ENCODE results near the gene SCUBE2. TPM values are rescaled to one million over a fixed set of nuclear protein-coding genes. Genes with fewer than 3 reads are reported as not detected.

SCUBE2 gene
- total and polyA plus RNA-seq, 2 of the 4 experiments (the other 2 are of a cell fraction) = 0.43 to 0.72 TPM

DNA sequence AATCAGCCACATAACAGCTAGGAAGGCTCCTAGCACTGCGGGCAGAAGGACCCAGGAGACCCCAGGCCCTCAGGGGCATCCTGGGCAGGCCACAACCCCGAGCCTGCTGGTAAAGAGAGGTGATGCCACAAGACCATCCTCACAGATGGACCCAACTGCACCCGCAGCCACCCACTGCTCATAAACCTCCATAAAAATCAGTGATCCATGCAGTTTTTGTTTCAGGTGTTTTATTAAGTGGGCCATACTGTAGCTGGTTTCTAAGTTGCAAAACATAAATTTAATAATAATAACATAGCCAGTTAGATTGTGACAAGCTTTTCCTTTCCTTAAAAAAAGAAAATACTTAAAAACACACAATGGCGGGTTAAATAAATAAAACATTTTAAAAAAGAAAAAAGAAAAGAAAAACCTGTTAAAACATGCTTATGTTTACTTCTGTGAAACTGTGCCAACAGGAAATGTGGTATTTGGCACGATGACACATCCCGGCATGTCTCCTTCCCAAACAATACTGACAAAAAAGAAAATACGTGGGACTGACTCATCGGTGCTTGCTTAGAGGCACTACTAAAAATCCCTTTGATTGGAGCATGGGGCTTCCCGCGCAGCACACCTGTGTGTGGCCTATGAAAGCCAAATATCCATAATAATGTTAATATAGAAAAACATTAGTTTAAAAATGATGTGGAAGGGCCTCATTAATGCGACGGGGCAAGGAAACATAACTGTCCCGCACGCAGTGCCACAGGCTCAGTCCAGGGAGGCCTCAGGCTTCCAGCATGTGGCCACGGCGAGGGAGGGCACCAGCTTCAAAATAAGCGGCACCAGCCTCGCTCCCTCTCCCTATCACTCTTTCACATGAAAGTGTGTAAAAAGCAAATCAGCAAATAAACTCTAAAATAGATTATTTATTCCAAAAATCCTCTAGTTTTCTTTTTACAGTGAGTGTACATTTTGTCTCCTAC lies 47.5 kb upstream of the SCUBE2 start:
- Histone ChIP-seq H3K27ac (ENCODE audit: insufficient read depth, low read length) (peak overlapping the region; percentile 36), H2BK20ac (ENCODE audit: low read depth, low read length) (peak overlapping the region; percentile 10; the same call in 1 of the 2 replicates), H2AFZ (replicated peaks; ENCODE audit: low read length, poor library complexity) (no peak overlapping the region), H3K36me3 (ENCODE audit: control insufficient read depth, insufficient read depth, low read length) (peaks cover 44% of the 10 kb centered on the region), H2AK9ac (replicated peaks; ENCODE audit: low read depth, low read length, poor library complexity) (peak overlapping the region; percentile 31), H3K27me3 (ENCODE audit: control insufficient read depth, insufficient read depth, low read length) (no peaks in the 10 kb centered on the region), H3K9me3 (ENCODE audit: control insufficient read depth, insufficient read depth, low read length) (no peaks in the 10 kb centered on the region), H4K5ac (ENCODE audit: low read depth, low read length) (no peak overlapping the region), H3K4me2 (ENCODE audit: low read depth, low read length) (no peak overlapping the region), H2AK5ac (ENCODE audit: low read depth, low read length) (peak overlapping the region; percentile 44), H2BK5ac (ENCODE audit: low read depth, low read length, poor library complexity, severe bottlenecking) (peak overlapping the region; percentile 49), H4K20me1 (ENCODE audit: insufficient read depth, low read length) (peaks cover 18% of the 10 kb centered on the region; the same call in 1 of the 2 replicates), H4K8ac (ENCODE audit: low read depth in 2 of 2, low read length in 2 of 2) (0 out of 4 replicates have a peak overlapping the region, but pooled peaks have one; percentile 22 to 31), H3K9me1 (ENCODE audit: insufficient read depth, low read length) (peaks cover 19% of the 10 kb centered on the region), H3K18ac (ENCODE audit: low read depth, low read length) (no peak overlapping the region), H3K4me1 (ENCODE audit: control insufficient read depth, insufficient read depth, low read length) (peaks cover 8% of the 10 kb centered on the region), H3K9ac (ENCODE audit: low read depth, low read length) (no peak overlapping the region), H3K14ac (replicated peaks; ENCODE audit: low read depth, low read length) (no peak overlapping the region), H2BK120ac (ENCODE audit: low read depth, low read length) (peak overlapping the region; percentile 21), H3K4me3 (ENCODE audit: insufficient read depth, low read depth, low read length) (no peak overlapping the region), H3K23ac (ENCODE audit: low read depth, low read length) (no peak overlapping the region), H2BK15ac (ENCODE audit: low read depth, low read length) (no peak overlapping the region), H4K91ac (ENCODE audit: insufficient read depth, low read depth, low read length) (no peak overlapping the region), H3K4ac (ENCODE audit: low read depth, low read length) (peak overlapping the region; percentile 44; the same call in 1 of the 2 replicates), H3K79me1 (ENCODE audit: low read depth in 1 of 2, low read length in 2 of 2) (peaks cover 14 to 50% of the 10 kb centered on the region in 2 experiments), H3K56ac (ENCODE audit: extremely low read depth, insufficient read depth, low read length) (no peak overlapping the region)
- peak; percentile 95 for DNase-seq
- peak; percentile 71 for ATAC-seq (ENCODE audit: low read depth)
- BruUV-seq (replicated peaks) = TSS peak; percentile 93
- dilution Hi-C loops (cut with HindIII; ENCODE audit: low sequenced_read_pairs, unreplicated experiment) (no loop called here), intact Hi-C loops (cut with micrococcal nuclease) (loop anchor here (5.0 to 10.0 kb wide), 2 partner anchors 307 to 444 kb away; no protein-coding TSS in a partner anchor), in situ Hi-C loops (cut with MboI; ENCODE audit: low sequenced_read_pairs) (loop anchor here (5.0 to 25.0 kb wide), 2 partner anchors 222 to 452 kb away; partner anchors contain the start of genes RPL27A and TRIM66)
- WGBS, 2 experiments (ENCODE audit: extremely low coverage in 2 of 2, insufficient read length in 1 of 2) = no CpG with 5 or more reads among the region's 18 CpGs
- TF ChIP-seq POLR2A (IDR thresholded peaks at IDR 0.05; ENCODE audit: low read depth, low read length) (no peak), BHLHE40 (IDR thresholded peaks at IDR 0.05; ENCODE audit: low read depth, low read length) (peak; percentile 27; the same call in 1 of the 2 replicates), RAD21 (IDR thresholded peaks at IDR 0.05; ENCODE audit: low read length) (no peak), CEBPB (IDR thresholded peaks at IDR 0.05; ENCODE audit: low read depth, low read length) (no peak), FOS (IDR thresholded peaks at IDR 0.05; ENCODE audit: low read depth, low read length) (peak; percentile 87), MXI1 (IDR thresholded peaks at IDR 0.05; ENCODE audit: borderline replicate concordance, low read depth, low read length) (peak; percentile 94)
- CTCF ChIA-PET = interaction anchor here (0.7 to 2.4 kb wide), 9 partner anchors 11 to 179 kb away, joined by 3 to 20 read pairs (median 6); partner anchors contain the start of gene TMEM9B
- POLR2A ChIA-PET (ENCODE audit: unreplicated experiment) = interaction anchor here (0.6 kb wide), 1 partner anchor 9 kb away, joined by 5 read pairs; no protein-coding TSS in a partner anchor

Measured in IMR-90 (cell line).